NCI-H187 (cell line): ENCODE data around the gene ZBTB38.

Experiments
- DNase-seq, 2 experiments: peaks; one replicate each; lab custom pipeline; 2025; lab: John Stamatoyannopoulos, UW

The ZBTB38 gene, protein sequence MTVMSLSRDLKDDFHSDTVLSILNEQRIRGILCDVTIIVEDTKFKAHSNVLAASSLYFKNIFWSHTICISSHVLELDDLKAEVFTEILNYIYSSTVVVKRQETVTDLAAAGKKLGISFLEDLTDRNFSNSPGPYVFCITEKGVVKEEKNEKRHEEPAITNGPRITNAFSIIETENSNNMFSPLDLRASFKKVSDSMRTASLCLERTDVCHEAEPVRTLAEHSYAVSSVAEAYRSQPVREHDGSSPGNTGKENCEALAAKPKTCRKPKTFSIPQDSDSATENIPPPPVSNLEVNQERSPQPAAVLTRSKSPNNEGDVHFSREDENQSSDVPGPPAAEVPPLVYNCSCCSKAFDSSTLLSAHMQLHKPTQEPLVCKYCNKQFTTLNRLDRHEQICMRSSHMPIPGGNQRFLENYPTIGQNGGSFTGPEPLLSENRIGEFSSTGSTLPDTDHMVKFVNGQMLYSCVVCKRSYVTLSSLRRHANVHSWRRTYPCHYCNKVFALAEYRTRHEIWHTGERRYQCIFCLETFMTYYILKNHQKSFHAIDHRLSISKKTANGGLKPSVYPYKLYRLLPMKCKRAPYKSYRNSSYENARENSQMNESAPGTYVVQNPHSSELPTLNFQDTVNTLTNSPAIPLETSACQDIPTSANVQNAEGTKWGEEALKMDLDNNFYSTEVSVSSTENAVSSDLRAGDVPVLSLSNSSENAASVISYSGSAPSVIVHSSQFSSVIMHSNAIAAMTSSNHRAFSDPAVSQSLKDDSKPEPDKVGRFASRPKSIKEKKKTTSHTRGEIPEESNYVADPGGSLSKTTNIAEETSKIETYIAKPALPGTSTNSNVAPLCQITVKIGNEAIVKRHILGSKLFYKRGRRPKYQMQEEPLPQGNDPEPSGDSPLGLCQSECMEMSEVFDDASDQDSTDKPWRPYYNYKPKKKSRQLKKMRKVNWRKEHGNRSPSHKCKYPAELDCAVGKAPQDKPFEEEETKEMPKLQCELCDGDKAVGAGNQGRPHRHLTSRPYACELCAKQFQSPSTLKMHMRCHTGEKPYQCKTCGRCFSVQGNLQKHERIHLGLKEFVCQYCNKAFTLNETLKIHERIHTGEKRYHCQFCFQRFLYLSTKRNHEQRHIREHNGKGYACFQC (N-terminal part only)

DNA sequence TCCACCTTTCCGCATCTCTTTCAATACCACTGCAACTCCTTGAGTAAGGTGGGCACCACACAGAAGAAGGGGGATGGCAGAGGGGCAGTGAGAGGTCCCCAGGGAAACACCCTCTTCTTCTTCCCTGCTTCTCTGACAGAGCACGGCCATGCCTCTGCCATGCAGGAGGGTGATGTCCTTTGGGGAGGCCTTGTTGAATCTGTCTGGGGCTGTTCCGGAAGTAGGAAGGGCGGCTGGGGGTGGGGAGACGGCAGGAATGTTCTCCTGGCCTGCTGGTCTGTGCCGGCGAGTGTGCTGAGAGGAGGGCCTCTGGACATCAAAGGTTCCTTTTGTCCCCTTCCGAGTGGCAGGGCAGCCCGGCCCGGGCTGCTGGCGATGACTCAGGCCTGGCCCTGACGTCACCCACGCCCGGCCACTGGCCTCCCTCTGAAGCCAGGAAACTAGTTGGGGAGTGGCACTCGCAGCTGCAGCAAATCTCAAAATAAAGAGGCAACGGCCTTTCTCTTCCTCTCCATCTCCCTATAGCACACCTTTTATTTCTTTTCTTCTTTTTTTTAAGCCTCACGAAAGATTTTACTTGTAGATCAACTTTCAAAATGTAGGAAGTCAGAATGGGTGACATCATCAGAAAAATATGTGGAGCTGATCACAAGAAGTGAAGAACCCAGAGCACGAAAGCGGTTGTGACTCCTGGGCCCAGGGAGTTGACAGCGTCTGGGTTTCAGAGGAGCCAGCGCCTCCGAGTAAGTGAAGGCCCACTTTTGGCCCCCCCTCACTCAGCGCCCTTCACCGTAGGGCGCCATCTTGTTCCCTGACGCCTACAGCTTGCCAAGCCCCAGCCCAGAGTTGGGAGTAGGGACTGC, at the start of gene ZBTB38:
ZBTB38 (plus strand) TSS at position 443 of the 863 bp plus-strand sequence. CDS start 73,885 bp downstream, outside the sequence.
- no peak for DNase-seq

DNA sequence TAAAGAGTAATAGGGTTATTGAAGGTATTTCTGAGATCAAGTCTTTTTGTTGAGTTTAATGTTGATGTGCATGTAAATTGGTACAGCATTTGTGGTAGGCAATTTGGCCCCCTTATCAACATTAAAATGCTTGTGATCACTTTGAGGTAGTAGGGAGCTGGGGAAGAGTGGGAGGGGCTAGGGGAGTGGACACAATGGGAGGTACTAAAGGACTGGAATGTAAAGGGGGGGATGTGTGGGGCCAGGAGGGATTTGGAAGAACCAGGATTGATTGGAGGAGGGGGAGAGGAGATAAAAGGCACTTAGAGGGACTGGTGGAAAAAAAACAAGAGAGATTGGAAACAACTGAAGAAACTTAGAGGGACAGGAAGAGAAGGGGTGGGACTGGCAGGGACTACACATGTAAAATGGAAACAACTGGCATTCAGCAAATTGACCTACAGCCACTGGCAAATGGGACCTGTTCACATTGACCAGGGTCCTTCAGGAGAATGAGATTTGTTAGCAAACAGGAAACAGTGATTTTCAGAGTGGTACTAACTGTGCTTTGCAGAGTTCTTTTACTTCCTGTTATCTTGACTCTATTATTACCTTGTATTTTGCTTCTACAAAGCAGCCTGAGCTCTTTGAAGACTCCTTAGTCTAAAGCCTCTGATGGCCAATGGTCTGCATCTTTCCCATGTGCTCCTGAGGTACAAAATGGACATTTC, 47.8 kb upstream of the ZBTB38 start:
- no peak for DNase-seq

DNA sequence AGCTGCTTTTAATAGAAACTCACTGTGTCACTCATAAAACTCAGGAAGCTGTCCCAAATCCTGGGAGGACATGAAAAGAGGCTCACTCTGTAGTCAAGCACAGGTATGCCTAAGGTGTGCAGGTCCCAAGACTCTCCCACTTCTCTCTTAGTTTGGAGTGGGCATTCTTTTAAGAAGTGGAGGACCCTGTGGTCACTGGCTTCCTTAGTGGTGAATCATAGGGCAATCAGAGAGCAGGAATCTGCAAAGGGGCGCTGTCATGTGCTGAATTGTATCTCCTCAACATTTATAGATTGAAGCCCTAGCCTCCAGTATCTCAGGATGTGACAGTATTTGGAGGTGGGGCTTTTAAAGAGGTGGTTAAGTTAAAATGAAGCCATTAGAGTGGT, 47.2 kb upstream of the ZBTB38 start:
- no peak for DNase-seq

DNA sequence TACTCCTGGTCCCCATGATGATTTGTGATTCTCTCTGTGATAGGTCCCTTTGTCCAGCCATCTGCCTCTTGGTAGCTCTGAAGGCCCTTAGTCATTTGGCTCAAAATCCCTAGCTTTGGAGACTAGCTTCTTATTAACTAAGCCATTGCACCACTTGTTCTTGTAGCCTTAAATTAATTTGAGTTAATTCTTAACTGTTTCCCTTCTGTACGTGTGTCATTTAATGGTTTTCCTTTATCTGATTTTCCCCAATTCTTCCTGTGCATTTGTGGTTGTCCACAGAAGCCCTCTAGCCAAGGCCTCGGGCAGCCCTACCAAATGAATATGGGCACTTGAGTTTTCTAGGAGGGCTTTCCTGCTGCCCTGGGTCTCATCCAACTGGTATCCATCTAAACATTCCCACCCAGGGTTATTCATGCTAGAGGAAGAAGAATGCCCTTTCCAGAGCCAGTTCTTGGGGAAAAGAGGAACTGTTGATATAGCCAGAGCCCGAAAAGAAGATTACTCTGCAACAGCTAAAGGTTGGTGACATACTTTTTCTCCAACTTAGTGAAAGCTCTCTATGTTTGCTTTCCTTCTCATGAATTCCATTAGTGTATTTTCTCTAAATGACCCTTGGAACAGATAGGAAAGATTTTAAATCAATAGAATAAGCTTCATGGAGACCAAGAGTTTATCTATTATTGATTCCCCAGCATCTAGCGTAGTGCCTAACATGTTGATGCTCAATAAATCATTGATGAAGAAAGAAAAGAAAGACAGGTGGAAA, 44.2 kb upstream of the ZBTB38 start:
- DNase-seq, result no peak

DNA sequence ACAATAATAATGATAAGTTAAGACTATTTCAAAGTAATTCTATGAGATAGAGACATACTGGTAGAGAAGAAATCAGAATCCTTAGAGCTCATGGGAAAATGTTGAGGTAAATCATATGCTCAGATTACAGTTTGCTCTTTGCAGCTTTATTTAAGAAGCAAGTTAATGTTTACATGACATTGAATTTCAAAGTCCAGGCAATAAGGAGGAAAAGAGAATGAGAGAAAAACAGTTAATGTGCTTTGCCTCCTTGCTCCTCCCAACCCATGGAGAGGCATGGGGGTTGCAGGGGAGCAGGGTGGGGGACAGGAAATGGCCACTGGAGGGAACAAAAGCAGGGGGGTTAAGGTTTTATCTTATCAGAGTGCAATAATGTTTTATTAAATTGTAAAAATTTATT, 42.2 kb upstream of the ZBTB38 start:
- DNase-seq, result no peak

DNA sequence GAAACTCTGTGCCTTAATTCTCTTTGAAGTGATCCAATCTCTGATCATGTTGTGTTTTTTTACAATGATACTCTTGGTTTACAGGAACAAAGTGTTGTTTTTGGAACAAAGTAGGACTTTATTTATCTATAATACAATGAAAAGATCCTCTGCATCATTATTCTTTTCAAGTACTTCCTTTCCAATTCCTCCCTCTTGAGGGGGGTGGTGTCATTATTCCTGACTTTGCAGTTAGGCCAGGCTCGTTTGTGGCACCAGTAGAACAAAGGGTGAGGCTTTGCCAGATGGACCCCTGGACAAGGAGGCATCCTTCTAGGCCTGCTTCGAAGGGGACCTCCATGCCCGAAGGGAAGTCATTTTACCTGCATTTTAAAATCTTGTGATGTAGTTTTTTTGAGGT, 41.7 kb upstream of the ZBTB38 start:
- DNase-seq, result no peak

DNA sequence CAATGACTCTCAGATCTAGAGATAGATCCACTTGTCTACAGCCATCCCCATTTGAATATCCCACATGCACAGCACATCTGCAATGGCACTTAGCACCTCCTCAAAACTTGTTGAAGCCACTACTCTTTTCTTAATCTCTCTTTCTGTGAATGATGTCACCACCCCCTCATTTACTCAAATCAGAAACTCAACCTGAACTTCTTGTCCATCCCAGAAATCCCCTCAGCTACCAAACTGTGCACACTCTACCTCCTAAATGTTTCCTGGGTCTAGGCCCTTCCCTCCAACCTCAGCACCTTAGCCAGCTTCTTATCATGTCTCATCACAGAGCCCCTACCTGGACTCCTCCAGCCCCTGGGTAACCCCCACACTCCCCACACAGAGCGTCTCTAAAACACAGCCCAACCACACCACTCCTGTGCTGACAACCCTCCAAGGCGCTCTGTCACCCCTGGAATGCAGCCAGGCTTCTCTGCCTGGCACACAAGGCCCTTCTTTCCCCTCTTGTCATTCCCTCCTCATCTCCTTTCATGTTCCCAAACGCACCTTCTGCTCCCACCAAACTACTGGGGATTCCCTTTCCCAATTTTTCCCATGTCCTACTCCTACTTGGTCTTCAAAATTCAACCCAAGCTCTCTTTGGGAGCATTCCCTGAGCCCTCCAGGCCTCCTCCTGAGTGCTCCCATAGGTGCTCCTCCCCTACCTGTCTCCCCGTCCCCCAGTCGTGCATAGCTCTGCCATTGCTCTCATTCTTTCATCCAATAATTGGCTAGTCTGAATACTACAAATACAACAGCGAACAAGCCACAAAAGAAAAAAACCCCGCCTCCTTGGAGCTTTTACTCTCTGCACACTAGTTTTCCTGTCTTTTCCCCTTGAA, 39.8 kb upstream of the ZBTB38 start:
- DNase-seq, result no peak

DNA sequence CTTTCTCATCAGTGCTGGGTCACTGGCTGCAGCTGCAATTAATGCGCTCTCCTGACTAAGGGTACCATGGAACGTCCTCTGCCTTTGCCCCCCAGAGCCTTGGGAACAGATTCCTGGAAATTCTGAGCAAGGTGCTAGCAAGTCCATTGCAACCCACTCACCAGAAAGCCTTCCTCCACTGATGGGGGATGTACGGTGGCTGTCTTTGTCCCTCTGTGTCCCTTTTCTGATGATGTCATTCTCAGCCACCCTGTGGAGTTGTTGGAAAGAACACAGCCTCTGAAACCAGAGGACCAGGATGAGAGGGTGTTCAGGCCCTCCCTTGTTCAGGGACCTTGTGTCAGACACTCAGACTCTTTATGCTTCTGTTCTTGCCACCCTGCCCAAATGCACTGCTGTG, 38.1 kb upstream of the ZBTB38 start:
- no peak for DNase-seq

DNA sequence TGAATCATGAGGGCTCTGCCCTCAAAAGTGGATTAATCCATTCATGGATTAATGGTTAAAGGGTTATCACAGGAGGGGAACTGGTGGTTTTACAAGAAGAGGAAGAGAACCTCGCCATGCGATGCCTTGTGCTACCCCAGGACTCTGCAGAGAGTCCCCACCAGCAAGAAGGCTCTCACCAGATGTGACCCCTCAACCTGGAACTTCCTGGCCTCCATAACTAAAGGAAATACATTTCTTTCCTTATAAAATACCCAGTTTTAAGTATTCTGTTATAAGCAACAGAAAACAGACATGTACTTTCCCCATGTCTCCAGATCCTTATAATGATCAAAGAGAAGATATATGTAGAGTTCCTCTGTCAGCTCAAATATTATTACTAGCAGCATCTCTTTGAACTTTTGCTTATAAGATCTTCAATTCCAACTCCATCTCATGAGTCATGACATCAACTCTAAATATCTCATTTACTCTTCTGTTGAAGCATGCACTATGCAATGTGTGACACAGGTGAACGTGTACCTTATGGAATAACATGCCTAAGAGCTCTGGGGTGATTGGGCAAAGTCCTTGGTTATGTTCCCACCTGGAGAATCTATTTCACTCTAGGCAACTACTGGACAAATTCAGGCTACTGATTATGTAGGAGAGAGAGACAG, 37.5 kb upstream of the ZBTB38 start:
- DNase-seq, result no peak

DNA sequence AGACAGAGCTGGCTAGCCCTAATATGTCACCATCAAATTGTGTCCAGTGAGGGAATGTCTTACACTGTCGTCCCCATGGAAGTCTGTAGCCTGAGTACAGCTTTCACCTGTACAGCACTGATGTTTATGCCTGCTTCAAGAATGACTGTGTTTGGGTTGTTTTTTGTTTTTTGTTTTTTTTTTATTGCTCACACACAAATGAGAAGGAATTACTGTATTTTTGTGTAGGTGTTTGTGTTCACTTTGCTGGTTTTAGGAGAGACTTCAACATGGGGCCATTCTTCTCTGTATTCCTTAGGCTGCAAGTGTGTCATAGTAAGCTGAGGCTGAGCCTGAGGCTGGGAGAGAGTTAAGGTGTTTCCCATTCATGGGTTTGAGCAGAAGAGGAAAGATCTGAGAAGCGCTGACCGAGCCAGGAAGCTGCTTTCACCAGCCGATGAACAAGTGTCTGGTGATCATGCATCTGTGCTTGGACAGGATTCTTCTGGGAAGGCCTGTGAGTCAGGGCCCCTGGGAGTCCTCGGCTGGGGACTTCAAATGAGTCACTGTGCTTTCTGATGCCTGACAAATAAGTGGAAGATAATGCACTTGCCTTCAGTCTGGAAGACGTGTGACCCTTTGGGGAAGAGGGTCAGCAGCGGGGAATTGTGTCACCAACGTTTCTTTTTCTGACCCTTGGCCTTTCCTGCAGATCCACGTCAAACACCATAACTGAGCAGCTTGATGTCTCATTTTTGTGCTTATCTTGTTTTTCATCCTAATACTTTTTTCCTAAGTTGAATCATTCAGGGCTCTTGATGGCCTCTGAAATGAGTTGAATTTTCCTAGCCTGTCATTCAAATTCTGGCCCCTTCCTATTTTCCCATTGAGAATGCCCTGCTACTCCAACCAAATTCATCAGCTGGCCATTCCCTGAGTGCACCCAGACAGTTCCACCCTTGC, 36.7 kb upstream of the ZBTB38 start:
- no peak for DNase-seq

DNA sequence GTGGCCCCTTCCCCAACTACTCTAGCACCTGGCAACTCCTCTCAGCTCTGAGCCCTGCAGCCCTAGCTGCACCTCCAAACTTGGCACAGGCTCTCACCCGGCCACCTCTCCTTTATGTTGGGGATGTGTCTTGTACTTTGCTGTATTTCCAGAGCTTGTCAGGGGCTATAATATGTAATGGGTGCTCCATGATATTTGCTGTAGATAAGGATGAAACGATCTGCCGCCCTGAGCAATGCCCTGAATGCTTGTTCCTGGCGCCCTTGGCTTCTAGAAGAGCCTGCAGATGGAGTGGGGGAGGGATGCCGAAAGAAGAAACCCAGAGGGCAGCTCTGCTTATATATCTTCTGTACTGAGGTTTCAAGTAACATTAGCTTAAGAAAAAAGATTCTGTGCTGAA, 35.9 kb upstream of the ZBTB38 start:
- no peak for DNase-seq

DNA sequence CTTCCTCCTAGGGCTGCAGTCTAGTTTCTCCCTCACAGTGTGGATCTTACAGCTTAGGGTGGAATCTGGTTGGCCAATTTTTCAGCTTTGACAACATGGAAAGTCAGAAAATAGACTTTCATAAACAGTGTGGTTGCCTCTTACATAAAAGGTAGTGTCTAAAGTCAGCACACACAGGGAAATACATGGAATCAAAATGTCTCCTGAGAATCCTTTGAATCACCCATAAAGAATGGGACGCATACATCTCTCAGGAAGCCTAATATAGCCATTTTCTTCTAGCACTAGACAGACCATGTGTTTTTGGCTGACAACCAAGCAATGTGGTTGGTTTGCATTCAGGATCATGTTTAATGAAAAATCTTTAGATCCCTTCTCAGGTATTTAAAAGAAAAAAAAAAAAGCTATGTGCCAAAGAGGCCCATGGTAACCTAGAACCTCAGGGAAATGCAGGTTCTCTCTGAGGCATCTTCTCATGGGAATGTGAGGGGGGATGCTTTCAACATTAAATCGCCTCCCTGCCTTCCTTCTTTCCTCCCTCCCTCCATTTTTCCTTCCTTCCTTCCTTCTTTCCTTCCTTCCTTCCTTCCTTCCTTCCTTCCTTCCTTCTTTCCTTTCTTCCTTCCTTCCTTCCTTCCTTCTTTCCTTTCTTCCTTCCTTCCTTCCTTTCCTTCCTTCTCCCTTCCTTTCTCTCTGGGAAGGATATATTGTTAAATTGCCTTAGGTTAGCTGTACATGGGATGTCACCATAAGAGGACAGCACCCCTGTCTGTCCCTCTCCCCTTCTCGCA, 34.3 kb upstream of the ZBTB38 start:
- DNase-seq, result no peak

DNA sequence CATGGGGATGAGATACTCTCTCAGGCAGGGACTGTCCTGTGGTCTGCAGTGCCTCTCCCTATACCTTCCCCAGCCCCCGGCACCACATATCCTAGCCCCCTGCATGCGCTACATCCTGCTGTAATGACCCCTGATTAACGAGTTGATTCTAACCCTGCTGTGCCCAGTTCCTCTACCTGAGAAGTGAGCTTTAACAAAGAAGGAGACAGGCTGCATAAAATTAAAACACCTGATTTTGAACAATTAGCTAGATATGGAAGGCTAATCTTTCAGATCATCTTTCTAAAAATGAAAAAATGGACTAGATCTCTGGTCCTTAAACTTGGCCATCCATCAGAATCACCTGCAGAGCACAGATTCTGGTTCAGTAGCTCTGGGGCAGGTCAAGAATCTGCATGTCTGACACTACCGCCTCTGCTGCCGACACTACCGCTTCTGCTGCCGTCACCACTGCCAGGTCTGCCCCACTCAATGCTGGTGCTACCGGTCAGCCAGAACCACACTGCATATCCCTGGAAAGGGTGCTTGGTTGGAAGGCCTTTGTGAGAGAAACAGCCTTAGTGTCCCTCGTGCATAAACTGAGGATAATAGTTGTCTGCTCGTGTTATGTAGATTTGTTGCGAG, 33.6 kb upstream of the ZBTB38 start:
- no peak for DNase-seq

DNA sequence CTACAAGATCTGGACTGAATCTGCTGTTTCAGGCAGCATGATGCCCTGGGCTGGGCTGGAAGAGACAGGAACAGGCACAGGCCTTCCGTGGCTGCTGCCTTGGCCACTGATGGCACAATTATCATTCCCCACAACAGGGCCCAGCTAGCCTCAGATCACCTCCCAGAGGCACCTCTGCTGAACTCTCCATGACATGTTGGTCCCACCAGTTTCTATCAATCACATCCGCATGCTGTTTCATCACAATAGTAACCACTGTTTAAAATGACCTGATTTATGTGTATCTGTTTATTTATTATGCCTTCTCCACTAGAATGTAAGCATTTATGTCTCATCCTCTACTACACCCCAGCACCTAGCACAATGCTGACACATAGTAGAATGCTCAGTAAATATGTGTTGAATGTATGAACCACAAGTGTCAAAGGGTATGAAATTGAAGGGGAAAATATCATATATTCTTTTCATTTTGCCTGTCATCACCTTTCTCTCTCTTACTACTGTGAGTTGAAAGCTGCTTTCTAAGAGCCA, 32.7 kb upstream of the ZBTB38 start:
- DNase-seq, result no peak

DNA sequence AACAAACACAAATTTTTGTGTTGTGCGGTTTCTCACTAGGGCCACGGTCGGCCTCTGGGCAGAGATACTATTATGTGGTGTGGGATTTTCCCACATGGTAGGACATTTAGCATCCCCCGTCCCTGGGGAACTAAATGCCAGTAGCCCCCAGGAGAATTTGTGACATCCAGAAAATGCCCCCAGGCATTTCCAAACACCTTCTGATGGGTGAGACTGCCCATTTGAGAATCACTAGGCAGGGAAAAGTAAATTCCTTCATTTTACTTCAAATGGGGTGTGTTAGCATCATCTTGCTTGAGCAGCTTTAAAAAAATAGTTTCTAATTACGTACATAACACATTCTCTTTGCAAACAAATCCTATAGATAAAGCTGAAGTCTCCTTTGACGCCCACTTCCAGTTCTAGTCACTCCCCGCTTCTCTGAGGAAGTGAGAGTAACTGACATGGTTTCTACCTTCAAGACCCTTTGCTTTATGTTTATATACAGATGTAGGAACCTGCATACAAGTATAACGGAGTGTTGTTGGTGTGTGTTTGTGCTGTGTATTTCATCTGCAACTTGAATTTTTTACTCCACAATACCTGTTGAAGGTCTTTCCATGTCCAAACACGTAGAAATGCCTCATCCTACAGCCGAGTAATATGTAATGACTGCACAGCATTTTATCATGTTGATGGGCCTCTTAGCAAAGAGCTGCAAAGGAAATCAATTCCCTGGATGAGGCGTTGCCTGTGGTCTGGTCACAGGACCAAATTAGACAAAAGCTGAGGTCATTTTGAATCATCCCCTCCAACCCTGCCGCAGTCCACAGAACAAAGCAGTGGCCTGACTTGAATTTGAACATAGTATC, 31.4 kb upstream of the ZBTB38 start:
- DNase-seq, result no peak
